ENCODE data around the gene TBC1D12.

Gene TBC1D12

GRCh38 chr10:94409021-94409657 is 6.8 kb downstream of the TBC1D12 start:
- no peak for DNase-seq

- DNase-seq: no peak
Observed at GRCh38 chr10:94411304-94411703, 9.0 kb downstream of the TBC1D12 start.

- DNase-seq: no peak
Observed at GRCh38 chr10:94412449-94412848, 10.1 kb downstream of the TBC1D12 start.

GRCh38 chr10:94413361-94413760 is 11.0 kb downstream of the TBC1D12 start:
- no peak for DNase-seq

GRCh38 chr10:94416896-94417295 is 14.6 kb downstream of the TBC1D12 start:
- DNase-seq: no peak

- DNase-seq: no peak
Observed at GRCh38 chr10:94417321-94417720, 15.0 kb downstream of the TBC1D12 start.

- no peak for DNase-seq
Observed at GRCh38 chr10:94420516-94420915, 18.2 kb downstream of the TBC1D12 start.

GRCh38 chr10:94420998-94421528 is 18.7 kb downstream of the TBC1D12 start:
- DNase-seq: no peak

GRCh38 chr10:94423627-94424026 is 21.3 kb downstream of the TBC1D12 start:
- peak; percentile 45 for DNase-seq

GRCh38 chr10:94424714-94425337 is 22.5 kb downstream of the TBC1D12 start:
- no peak for DNase-seq

GRCh38 chr10:94425942-94426341 is 23.6 kb downstream of the TBC1D12 start:
- DNase-seq: no peak

GRCh38 chr10:94427166-94427565 is 24.8 kb downstream of the TBC1D12 start:
- no peak for DNase-seq

GRCh38 chr10:94428766-94429707 is 26.7 kb downstream of the TBC1D12 start:
- DNase-seq: no peak

GRCh38 chr10:94430701-94431100 is 28.4 kb downstream of the TBC1D12 start:
- no peak for DNase-seq

GRCh38 chr10:94432443-94432842 is 30.1 kb downstream of the TBC1D12 start:
- no peak for DNase-seq

- DNase-seq: peak; percentile 42
Observed at GRCh38 chr10:94439275-94439861, 37.0 kb downstream of the TBC1D12 start.

GRCh38 chr10:94440096-94440495 is 37.8 kb downstream of the TBC1D12 start:
- DNase-seq: no peak

- DNase-seq: no peak
Observed at GRCh38 chr10:94443047-94443446, 40.7 kb downstream of the TBC1D12 start.

GRCh38 chr10:94443549-94443948 is 41.2 kb downstream of the TBC1D12 start:
- no peak for DNase-seq

- DNase-seq: no peak
Observed at GRCh38 chr10:94450782-94451181, 48.4 kb downstream of the TBC1D12 start.

GRCh38 chr10:94451883-94452519 is 49.7 kb downstream of the TBC1D12 start:
- no peak for DNase-seq

- DNase-seq: no peak
Observed at GRCh38 chr10:94456942-94457341, 54.6 kb downstream of the TBC1D12 start.

- no peak for DNase-seq
Observed at GRCh38 chr10:94459385-94459784, 57.0 kb downstream of the TBC1D12 start.
